Smooth muscle cell (in vitro differentiated cells): ENCODE results near the gene PCNX1. TPM values are rescaled to one million over a fixed set of nuclear protein-coding genes. Genes with fewer than 3 reads are reported as not detected.

Experiments
- DNase-seq: peaks from one replicate; lab custom pipeline; 2025; ENCODE audit not compliant: unreplicated experiment; lab: John Stamatoyannopoulos, UW
- H2AFZ ChIP-seq: fragments of 200-600 bp; sonication (generic); 2 replicates; pipeline ENCODE4 v1.6.0; 2016; ENCODE audit warnings: antibody characterized with exemption, low read depth, mild to moderate bottlenecking
- H3F3A ChIP-seq: fragments of 200-600 bp; sonication (generic); 2 replicates; pipeline ENCODE4 v1.6.0; 2017; ENCODE audit warnings: antibody characterized with exemption, low read depth
- H3K27ac ChIP-seq: fragments of 200-600 bp; sonication (generic); 2 replicates; pipeline ENCODE4 v1.5.1; 2016; ENCODE audit warnings: low read depth, mild to moderate bottlenecking
- H3K27me3 ChIP-seq: fragments of 200-600 bp; sonication (generic); 2 replicates; pipeline ENCODE4 v1.6.1; 2016; ENCODE audit warnings: low read depth, mild to moderate bottlenecking
- H3K36me3 ChIP-seq: fragments of 200-600 bp; sonication (generic); 2 replicates; pipeline ENCODE4 v1.5.1; 2016; ENCODE audit warnings: low read depth
- H3K4me1 ChIP-seq: fragments of 200-600 bp; sonication (generic); 2 replicates; pipeline ENCODE4 v1.5.1; 2016; ENCODE audit warnings: low read depth
- H3K4me2 ChIP-seq: fragments of 200-600 bp; sonication (generic); 2 replicates; pipeline ENCODE4 v1.6.0; 2016; ENCODE audit warnings: mild to moderate bottlenecking
- H3K4me3 ChIP-seq: fragments of 200-600 bp; sonication (generic); 2 replicates; pipeline ENCODE4 v1.5.1; 2016; ENCODE audit warnings: mild to moderate bottlenecking
- H3K79me2 ChIP-seq: fragments of 200-600 bp; sonication (generic); 2 replicates; pipeline ENCODE4 v1.6.0; 2016; ENCODE audit warnings: low read depth, mild to moderate bottlenecking
- H3K9ac ChIP-seq: fragments of 200-600 bp; sonication (generic); 2 replicates; pipeline ENCODE4 v1.6.0; 2016; ENCODE audit warnings: low read depth
- H3K9me3 ChIP-seq: fragments of 200-600 bp; sonication (generic); replicated peaks from 2 replicates; pipeline ENCODE4 v1.5.1; 2016; ENCODE audit warnings: low read depth
- H4K20me1 ChIP-seq: fragments of 200-600 bp; sonication (generic); 2 replicates; pipeline ENCODE4 v1.6.0; 2016; ENCODE audit warnings: low read depth
- CTCF ChIP-seq: fragments of 200-600 bp; sonication (generic); IDR thresholded peaks from 2 replicates; pipeline ENCODE4 v1.5.1; 2017; ENCODE audit warnings: borderline replicate concordance, mild to moderate bottlenecking, antibody characterized with exemption; ENCODE audit not compliant: insufficient read depth, poor library complexity, severe bottlenecking
- WGBS: methylation state at CpG from one replicate; pipeline ENCODE4 v1.1.7; 2016; ENCODE audit warnings: low lambda C conversion rate; 5-methylcytosine and 5-hydroxymethylcytosine counted together
- polyA plus RNA-seq: library from polyadenylated mRNA; unstranded; fragments of >200 nt; fragmentation: Nextera tagmentation; extraction: Ambion mirVana; gene quantifications from 2 replicates; pipeline ENCODE4 v1.2.1, GENCODE V29; 2016
- total RNA-seq: library from RNA; depleted of rRNA; stranded (reverse); fragments of >200 nt; gene quantifications from 2 replicates; pipeline ENCODE4 v1.2.3, GENCODE V29; 2014

The PCNX1 gene
- total and polyA plus RNA-seq, 2 experiments from 2014 or later = 12.2 to 68.2 TPM

GRCh38 chr14:71054706-71055105, 147.4 kb downstream of the PCNX1 start:
- no peaks in the 10 kb centered on the region for H4K20me1 ChIP-seq
- no peak overlapping the region for H3K4me3 ChIP-seq
- no peaks in the 10 kb centered on the region for H3K9me3 ChIP-seq
- H3K27me3 ChIP-seq = no peaks in the 10 kb centered on the region
- no peak for DNase-seq
- no peak overlapping the region for H3K27ac ChIP-seq
- H3K4me1 ChIP-seq = no peaks in the 10 kb centered on the region
- no peak overlapping the region for H3K9ac ChIP-seq
- peaks cover 5% of the 10 kb centered on the region for H3F3A ChIP-seq
- no peak for TF ChIP-seq CTCF
- H2AFZ ChIP-seq = no peak overlapping the region
- H3K4me2 ChIP-seq = no peak overlapping the region
- 94% methylated on average over 3 of the region's 3 CpGs for WGBS
- peaks cover 28% of the 10 kb centered on the region for H3K36me3 ChIP-seq
- H3K79me2 ChIP-seq = no peaks in the 10 kb centered on the region

GRCh38 chr14:71056168-71056567, 148.9 kb downstream of the PCNX1 start:
- H3K4me2 ChIP-seq = no peak overlapping the region
- H3F3A ChIP-seq = peaks cover 5% of the 10 kb centered on the region
- H3K4me3 ChIP-seq = no peak overlapping the region
- no peak overlapping the region for H3K27ac ChIP-seq
- peaks cover 32% of the 10 kb centered on the region for H3K36me3 ChIP-seq
- H3K4me1 ChIP-seq = no peaks in the 10 kb centered on the region
- H3K9me3 ChIP-seq = no peaks in the 10 kb centered on the region
- no peaks in the 10 kb centered on the region for H3K27me3 ChIP-seq
- no peak overlapping the region for H2AFZ ChIP-seq
- no peak overlapping the region for H3K9ac ChIP-seq
- no peak for DNase-seq
- whole genome bisulfite sequencing = 92% methylated on average over 1 of the region's 1 CpG
- no peaks in the 10 kb centered on the region for H4K20me1 ChIP-seq
- H3K79me2 ChIP-seq = no peaks in the 10 kb centered on the region
- no peak for TF ChIP-seq CTCF

- H3K9ac ChIP-seq = no peak overlapping the region
- no peak for TF ChIP-seq CTCF
- H4K20me1 ChIP-seq = no peaks in the 10 kb centered on the region
- H3K9me3 ChIP-seq = peaks cover 7% of the 10 kb centered on the region
- H3K4me2 ChIP-seq = no peak overlapping the region
- peaks cover 14% of the 10 kb centered on the region for H3K79me2 ChIP-seq
- no peak for DNase-seq
- no peak overlapping the region for H3K4me3 ChIP-seq
- no peaks in the 10 kb centered on the region for H3K4me1 ChIP-seq
- no peaks in the 10 kb centered on the region for H3K27me3 ChIP-seq
- WGBS = 93% methylated on average over 2 of the region's 2 CpGs
- H3K27ac ChIP-seq = peak overlapping the region; percentile 11
- H3K36me3 ChIP-seq = peaks cover 48% of the 10 kb centered on the region
- H3F3A ChIP-seq = peaks cover 5% of the 10 kb centered on the region
- H2AFZ ChIP-seq = no peak overlapping the region
These were observed 153.0 kb downstream of the PCNX1 start for GRCh38 chr14:71060274-71060673.

- no peak overlapping the region for H3K4me3 ChIP-seq
- H3K4me2 ChIP-seq = no peak overlapping the region
- peaks cover 17% of the 10 kb centered on the region for H3K79me2 ChIP-seq
- H3K27me3 ChIP-seq = no peaks in the 10 kb centered on the region
- H3K9ac ChIP-seq = no peak overlapping the region
- peaks cover 5% of the 10 kb centered on the region for H3F3A ChIP-seq
- WGBS = 94% methylated on average over 2 of the region's 2 CpGs
- H4K20me1 ChIP-seq = no peaks in the 10 kb centered on the region
- peaks cover 52% of the 10 kb centered on the region for H3K36me3 ChIP-seq
- H3K9me3 ChIP-seq = peaks cover 7% of the 10 kb centered on the region
- H3K4me1 ChIP-seq = no peaks in the 10 kb centered on the region
- H3K27ac ChIP-seq = peak overlapping the region; percentile 11
- no peak for DNase-seq
- no peak for TF ChIP-seq CTCF
- H2AFZ ChIP-seq = no peak overlapping the region
These were observed 153.7 kb downstream of the PCNX1 start for GRCh38 chr14:71060825-71061455.
